ENCODE results near the gene INPP4B.

INPP4B gene

GRCh38 chr4:142480244-142480643 lies 365.9 kb downstream of the INPP4B start:
- no peaks in the 10 kb centered on the region for H3K4me1 ChIP-seq (ENCODE audit: insufficient read depth, low read length)
- no peak overlapping the region for H3K4me2 ChIP-seq (ENCODE audit: insufficient read depth, low read length)
- H3K9me3 ChIP-seq (ENCODE audit: insufficient read depth, low read length, severe bottlenecking) = no peaks in the 10 kb centered on the region
- TF ChIP-seq EZH2 (IDR thresholded peaks at IDR 0.05; ENCODE audit: borderline replicate concordance, low read depth, low read length, severe bottlenecking) = no peak
- no peak for TF ChIP-seq CTCF (IDR thresholded peaks at IDR 0.05; ENCODE audit: borderline replicate concordance, extremely low read depth, low read length, poor library complexity, severe bottlenecking)
- ATAC-seq (ENCODE audit: insufficient read depth, low read depth) (no peak), DNase-seq (no peak)
- H3K9ac ChIP-seq (ENCODE audit: low read depth, low read length) = no peak overlapping the region
- H2AFZ ChIP-seq (ENCODE audit: low read depth, low read length) = no peak overlapping the region; the same call in 1 of the 2 replicates
- H3K79me2 ChIP-seq (ENCODE audit: insufficient read depth, low read length) = no peaks in the 10 kb centered on the region
- no peaks in the 10 kb centered on the region for H4K20me1 ChIP-seq (ENCODE audit: insufficient read depth, low read length)
- H3K36me3 ChIP-seq (ENCODE audit: insufficient read depth, low read length) = no peaks in the 10 kb centered on the region
- no peak overlapping the region for H3K4me3 ChIP-seq (ENCODE audit: low read depth in 1 of 2, low read length in 2 of 2)
- no peak overlapping the region for H3K27ac ChIP-seq (ENCODE audit: low read length)
- no peaks in the 10 kb centered on the region for H3K27me3 ChIP-seq (ENCODE audit: insufficient read depth, low read length, poor library complexity)

GRCh38 chr4:142475663-142476062 lies 370.4 kb downstream of the INPP4B start:
- Histone ChIP-seq H3K27me3 (ENCODE audit: insufficient read depth, low read length, poor library complexity) (no peaks in the 10 kb centered on the region), H3K27ac (ENCODE audit: low read length) (no peak overlapping the region), H4K20me1 (ENCODE audit: insufficient read depth, low read length) (no peaks in the 10 kb centered on the region), H3K4me3 (ENCODE audit: low read depth in 1 of 2, low read length in 2 of 2) (no peak overlapping the region), H3K4me2 (ENCODE audit: insufficient read depth, low read length) (no peak overlapping the region), H3K9ac (ENCODE audit: low read depth, low read length) (no peak overlapping the region), H3K9me3 (ENCODE audit: insufficient read depth, low read length, severe bottlenecking) (no peaks in the 10 kb centered on the region), H3K79me2 (ENCODE audit: insufficient read depth, low read length) (no peaks in the 10 kb centered on the region), H2AFZ (ENCODE audit: low read depth, low read length) (no peak overlapping the region), H3K4me1 (ENCODE audit: insufficient read depth, low read length) (no peaks in the 10 kb centered on the region), H3K36me3 (ENCODE audit: insufficient read depth, low read length) (no peaks in the 10 kb centered on the region; the same call in 1 of the 2 replicates)
- TF ChIP-seq EZH2 (IDR thresholded peaks at IDR 0.05; ENCODE audit: borderline replicate concordance, low read depth, low read length, severe bottlenecking) = no peak
- no peak for TF ChIP-seq CTCF (IDR thresholded peaks at IDR 0.05; ENCODE audit: borderline replicate concordance, extremely low read depth, low read length, poor library complexity, severe bottlenecking)
- DNase-seq (no peak), ATAC-seq (ENCODE audit: insufficient read depth, low read depth) (no peak)

- DNase-seq (no peak), ATAC-seq (ENCODE audit: insufficient read depth, low read depth) (no peak; the same call in 2 of the 3 replicates)
- H3K9ac ChIP-seq (ENCODE audit: low read depth, low read length) = no peak overlapping the region
- no peak for TF ChIP-seq CTCF (IDR thresholded peaks at IDR 0.05; ENCODE audit: borderline replicate concordance, extremely low read depth, low read length, poor library complexity, severe bottlenecking)
- TF ChIP-seq EZH2 (IDR thresholded peaks at IDR 0.05; ENCODE audit: borderline replicate concordance, low read depth, low read length, severe bottlenecking) = no peak
- H3K9me3 ChIP-seq (ENCODE audit: insufficient read depth, low read length, severe bottlenecking) = no peaks in the 10 kb centered on the region
- no peaks in the 10 kb centered on the region for H3K4me1 ChIP-seq (ENCODE audit: insufficient read depth, low read length)
- H3K4me2 ChIP-seq (ENCODE audit: insufficient read depth, low read length) = no peak overlapping the region
- no peaks in the 10 kb centered on the region for H3K27me3 ChIP-seq (ENCODE audit: insufficient read depth, low read length, poor library complexity)
- no peaks in the 10 kb centered on the region for H3K79me2 ChIP-seq (ENCODE audit: insufficient read depth, low read length)
- H3K36me3 ChIP-seq (ENCODE audit: insufficient read depth, low read length) = no peaks in the 10 kb centered on the region; the same call in 1 of the 2 replicates
- H2AFZ ChIP-seq (ENCODE audit: low read depth, low read length) = no peak overlapping the region
- no peaks in the 10 kb centered on the region for H4K20me1 ChIP-seq (ENCODE audit: insufficient read depth, low read length)
- H3K27ac ChIP-seq (ENCODE audit: low read length) = no peak overlapping the region
- no peak overlapping the region for H3K4me3 ChIP-seq (ENCODE audit: low read depth in 1 of 2, low read length in 2 of 2)
These were observed 371.6 kb downstream of the INPP4B start for GRCh38 chr4:142474398-142475087.

Measured in DND-41 (cell line).